ENCODE measurements around the gene RAB23. TPM values are rescaled to one million over a fixed set of nuclear protein-coding genes. Genes with fewer than 3 reads are reported as not detected.

RAB23 gene
- total and polyA plus RNA-seq, 9 of the 15 experiments (the other 6 are each of a cell fraction or from before 2014, with no cell fraction given): 3.4 to 18.0 (median 9.4) TPM

GRCh38 chr6:57242505-57242904 is 20.4 kb upstream of the RAB23 start:
- H3K4me2 ChIP-seq (ENCODE audit: insufficient read depth, low read length): no peak overlapping the region
- TF ChIP-seq NUFIP1 (IDR thresholded peaks at IDR 0.05; ENCODE audit: partially characterized antibody): no peak
- peak; percentile 14; the same call in 1 of the 2 replicates for TF ChIP-seq CEBPB (tag; IDR thresholded peaks at IDR 0.05)
- peak; percentile 84 for TF ChIP-seq FOXJ2 (tag; IDR thresholded peaks at IDR 0.05)
- TF ChIP-seq ATF7 (IDR thresholded peaks at IDR 0.05): peak; percentile 55; the same call in 1 of the 2 replicates
- TF ChIP-seq ZNF239 (CRISPR knock-in tag; IDR thresholded peaks at IDR 0.05): peak; percentile 59; the same call in 1 of the 2 replicates
- TF ChIP-seq CEBPG (CRISPR knock-in tag; IDR thresholded peaks at IDR 0.05): no peak
- TF ChIP-seq CEBPG (tag; conservative IDR thresholded peaks at IDR 0.05 in 1 of 2, IDR thresholded peaks at IDR 0.05 in 1 of 2): peak; percentile 30 to 74; a peak in 2 of 4 replicates
- peak; percentile 32; the same call in 1 of the 2 replicates for TF ChIP-seq ATF3 (IDR thresholded peaks at IDR 0.05)
- no peak for TF ChIP-seq ATF3 (CRISPR knock-in tag; conservative IDR thresholded peaks at IDR 0.05)
- TF ChIP-seq RBM15 (IDR thresholded peaks at IDR 0.05; ENCODE audit: insufficient read depth, low read length): no peak
- no peak overlapping the region for H3K27ac ChIP-seq (ENCODE audit: extremely low read depth, low read depth, low read length)
- no peak overlapping the region for H2AFZ ChIP-seq (ENCODE audit: low read depth, low read length)
- WGBS (ENCODE audit: insufficient coverage, low coverage, missing lambda C conversion rate): 0% methylated on average over 2 of the region's 2 CpGs
- FAIRE-seq (no peak), DNase-seq (ENCODE audit: extremely low read depth in 1 of 4, low spot score in 3 of 4) (no peak), ATAC-seq (no peak)
- no peaks in the 10 kb centered on the region for H3K36me3 ChIP-seq (ENCODE audit: control insufficient read depth, insufficient read depth, low read length)
- no peaks in the 10 kb centered on the region for H3K27me3 ChIP-seq (ENCODE audit: control insufficient read depth in 2 of 2, insufficient read depth in 2 of 2, low read length in 2 of 2)
- intact Hi-C loops (cut with micrococcal nuclease): no loop called here
- no peak overlapping the region for H3K4me3 ChIP-seq
- no peaks in the 10 kb centered on the region for H3K79me2 ChIP-seq (ENCODE audit: control insufficient read depth, insufficient read depth, low read length)
- POLR2A ChIA-PET: no interaction called here
- in situ Hi-C loops (cut with MboI): no loop called here
- H3K9ac ChIP-seq (ENCODE audit: insufficient read depth in 1 of 2, low read depth in 2 of 2, low read length in 2 of 2): no peak overlapping the region
- no peaks in the 10 kb centered on the region for H4K20me1 ChIP-seq (replicated peaks; ENCODE audit: control insufficient read depth, insufficient read depth, low read length)
- H3K9me3 ChIP-seq (replicated peaks; ENCODE audit: control insufficient read depth, insufficient read depth, low read depth, low read length): no peaks in the 10 kb centered on the region
- BruUV-seq (replicated peaks): no TSS peak
- no peaks in the 10 kb centered on the region for H3K9me1 ChIP-seq (ENCODE audit: control insufficient read depth, insufficient read depth, low read length)
- CTCF ChIA-PET (ENCODE audit: low intra/inter-chr PET ratio): no interaction called here
- H3K4me1 ChIP-seq (replicated peaks in 1 of 2; ENCODE audit: control insufficient read depth in 2 of 2, insufficient read depth in 2 of 2, low read length in 2 of 2): no peaks in the 10 kb centered on the region; a peak in 1 of 5 replicates

All from K562 (cell line).